ENCODE data around the gene ATP11A.

ATP11A gene

GRCh38 chr13:112689303-112690245, at the start of gene ATP11A:
TSS of gene ATP11A (plus strand) at chr13:112690038. CDS start at chr13:112690417, 379 bp downstream.
- DNase-seq = peak; percentile 73

- DNase-seq = no peak
Measured at GRCh38 chr13:112641456-112642089, 48.3 kb upstream of the ATP11A start.

GRCh38 chr13:112642090-112642460, 47.8 kb upstream of the ATP11A start:
- DNase-seq = no peak

- DNase-seq = no peak
Measured at GRCh38 chr13:112643759-112644459, 45.9 kb upstream of the ATP11A start.

DNA sequence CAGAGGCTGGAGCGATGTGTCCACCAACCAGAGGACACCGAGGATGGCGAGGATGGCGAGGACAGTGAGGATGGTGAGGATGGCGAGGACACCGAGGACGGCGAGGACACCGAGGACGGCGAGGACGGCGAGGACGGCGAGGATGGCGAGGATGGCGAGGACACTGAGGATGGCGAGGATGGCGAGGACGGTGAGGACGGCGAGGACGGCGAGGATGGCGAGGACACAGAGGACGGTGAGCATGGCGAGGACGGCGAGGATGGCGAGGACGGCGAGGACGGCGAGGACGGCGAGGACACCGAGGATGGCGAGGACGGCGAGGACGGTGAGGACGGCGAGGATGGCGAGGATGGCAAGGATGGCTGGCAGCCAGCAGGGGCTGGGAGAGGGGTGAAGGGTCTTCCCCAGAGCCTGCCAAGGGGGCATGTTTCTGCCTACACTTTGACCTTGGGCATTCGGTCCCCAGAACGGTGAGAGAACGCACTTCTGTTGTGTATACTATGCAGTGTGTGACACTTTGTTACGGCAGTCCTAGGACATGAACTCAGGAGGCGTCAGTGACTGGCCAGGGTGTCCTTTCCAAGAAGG, 44.4 kb upstream of the ATP11A start:
- DNase-seq = no peak

DNA sequence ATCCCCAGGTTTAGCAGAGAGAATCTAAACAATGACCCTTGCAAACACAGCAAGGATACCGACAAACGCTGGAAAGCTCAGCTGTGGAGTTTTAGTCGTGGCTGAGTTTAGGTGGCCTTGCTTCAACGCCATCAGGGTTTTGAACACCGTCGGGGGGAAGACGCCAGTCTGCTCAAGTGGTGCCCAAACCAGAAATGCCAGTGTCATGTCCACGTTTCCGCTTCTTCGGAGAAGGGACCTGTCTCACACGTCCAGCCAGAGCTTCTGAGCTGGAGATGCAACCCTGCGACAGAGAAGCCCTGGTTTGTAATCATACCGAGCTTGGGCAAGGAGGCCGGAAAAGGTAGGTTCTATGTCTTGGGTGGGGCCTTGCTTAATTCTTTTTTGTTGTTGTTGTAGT, 42.6 kb upstream of the ATP11A start:
- no peak for DNase-seq

- DNase-seq = no peak
Measured at GRCh38 chr13:112648101-112648500, 41.7 kb upstream of the ATP11A start.

- DNase-seq = no peak
Measured at GRCh38 chr13:112648966-112649690, 40.7 kb upstream of the ATP11A start.

DNA sequence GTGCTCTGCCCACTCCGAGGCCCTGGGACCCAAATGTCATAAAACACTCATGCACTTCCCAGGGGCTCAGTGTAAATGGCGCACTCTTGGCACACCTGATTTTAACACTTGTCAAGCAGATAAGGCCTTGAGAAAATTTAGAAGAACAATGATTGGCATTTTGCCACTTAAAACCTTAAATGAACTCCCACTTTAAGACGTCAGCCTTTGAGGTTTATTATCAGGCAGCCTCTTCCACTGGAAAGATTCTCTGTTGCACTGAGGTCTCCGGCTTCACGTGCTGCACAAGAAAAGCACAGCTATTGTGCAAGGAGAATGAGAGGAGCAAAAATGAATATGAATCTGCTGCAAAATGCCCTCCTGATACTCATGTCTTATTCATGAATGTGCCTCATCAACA, 38.5 kb upstream of the ATP11A start:
- no peak for DNase-seq

GRCh38 chr13:112651750-112652511, 37.9 kb upstream of the ATP11A start:
- no peak for DNase-seq

- no peak for DNase-seq
Measured at GRCh38 chr13:112652512-112653070, 37.2 kb upstream of the ATP11A start.

GRCh38 chr13:112653071-112653470, 36.8 kb upstream of the ATP11A start:
- no peak for DNase-seq

DNA sequence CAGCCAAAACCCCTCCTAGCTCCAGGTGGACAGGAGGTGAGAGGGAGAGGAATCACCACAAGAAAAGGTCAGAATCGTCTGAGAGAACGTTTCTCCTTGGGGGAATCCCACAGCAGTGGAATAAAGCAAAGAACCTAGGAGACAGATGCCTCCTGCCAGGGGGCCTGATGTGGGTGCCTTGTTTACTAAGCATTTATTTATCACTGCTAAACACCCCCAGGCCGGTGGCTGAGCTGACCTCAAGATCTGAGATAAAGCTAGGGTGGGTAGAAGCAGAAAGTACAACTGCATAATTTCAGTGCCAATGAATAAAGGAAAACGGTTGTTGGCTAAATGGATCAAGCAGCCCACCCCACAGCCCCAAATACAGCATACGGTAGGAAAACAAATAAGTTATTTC, 33.9 kb upstream of the ATP11A start:
- no peak for DNase-seq

DNA sequence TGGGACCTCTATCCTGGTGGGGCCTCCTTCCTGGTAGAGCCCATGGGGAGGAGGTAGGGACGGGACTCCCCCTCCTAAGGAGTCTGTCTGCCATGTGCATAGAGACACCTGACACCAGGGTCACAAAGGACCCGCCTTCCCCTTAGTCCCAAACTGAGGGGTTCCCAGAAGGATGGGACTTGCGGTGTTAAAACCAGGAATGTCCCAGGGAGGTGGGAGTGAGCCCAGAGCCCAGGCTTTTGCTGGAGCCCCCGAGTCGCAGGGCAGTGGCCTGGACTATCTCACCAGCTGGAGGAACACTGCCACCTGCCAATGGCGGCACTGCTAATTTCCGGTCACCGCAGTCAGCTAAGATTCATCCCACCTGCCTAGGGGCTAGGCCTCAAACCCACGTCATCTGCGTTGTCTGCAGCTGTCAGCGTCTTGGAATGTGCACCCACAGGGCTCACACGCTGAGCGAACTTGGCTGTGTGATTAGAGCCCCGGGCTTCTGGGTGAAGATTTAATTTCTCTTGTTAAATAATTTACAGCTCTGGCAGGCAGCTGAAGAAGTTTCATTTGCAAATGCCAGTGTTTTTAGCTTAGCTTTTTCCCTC, 31.9 kb upstream of the ATP11A start:
- no peak for DNase-seq

GRCh38 chr13:112658808-112659207, 31.0 kb upstream of the ATP11A start:
- no peak for DNase-seq

- no peak for DNase-seq
Measured at GRCh38 chr13:112661291-112661690, 28.5 kb upstream of the ATP11A start.

DNA sequence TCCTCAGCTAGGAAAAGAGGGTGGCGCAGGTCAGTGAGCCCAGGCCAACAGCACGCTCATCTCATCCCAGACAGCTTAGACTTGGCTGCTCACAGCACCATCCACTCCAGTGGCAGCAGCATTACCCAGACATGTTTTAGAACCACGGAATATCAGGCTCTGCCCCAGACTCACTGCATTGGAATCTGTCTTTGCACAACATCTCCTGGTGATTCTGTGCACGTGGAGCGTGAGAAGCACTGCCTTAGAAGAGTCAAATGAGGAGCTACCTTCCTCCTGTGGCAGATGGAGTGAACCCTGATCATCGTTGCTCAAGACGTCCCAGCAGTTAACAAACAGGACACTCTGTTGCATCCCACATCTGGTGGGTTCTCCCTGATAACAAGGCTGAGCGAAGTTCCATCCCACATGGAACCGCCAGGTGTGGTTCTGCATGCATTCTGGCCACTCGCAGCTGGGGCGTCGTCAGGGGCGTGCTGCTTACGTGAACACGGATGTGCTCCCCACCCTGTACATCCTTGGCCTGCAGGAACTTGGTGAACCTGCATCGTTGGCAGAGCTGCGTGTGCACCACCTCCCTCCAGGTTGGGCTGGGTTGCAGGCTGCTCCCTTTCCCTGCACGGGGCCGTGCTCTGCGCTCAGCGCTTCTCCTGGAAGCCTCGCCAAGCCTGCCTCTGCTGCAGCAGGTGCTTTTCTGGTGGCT, 25.2 kb upstream of the ATP11A start:
- no peak for DNase-seq

GRCh38 chr13:112668924-112669323, 20.9 kb upstream of the ATP11A start:
- no peak for DNase-seq

GRCh38 chr13:112669881-112670499, 19.8 kb upstream of the ATP11A start:
- DNase-seq = no peak

DNA sequence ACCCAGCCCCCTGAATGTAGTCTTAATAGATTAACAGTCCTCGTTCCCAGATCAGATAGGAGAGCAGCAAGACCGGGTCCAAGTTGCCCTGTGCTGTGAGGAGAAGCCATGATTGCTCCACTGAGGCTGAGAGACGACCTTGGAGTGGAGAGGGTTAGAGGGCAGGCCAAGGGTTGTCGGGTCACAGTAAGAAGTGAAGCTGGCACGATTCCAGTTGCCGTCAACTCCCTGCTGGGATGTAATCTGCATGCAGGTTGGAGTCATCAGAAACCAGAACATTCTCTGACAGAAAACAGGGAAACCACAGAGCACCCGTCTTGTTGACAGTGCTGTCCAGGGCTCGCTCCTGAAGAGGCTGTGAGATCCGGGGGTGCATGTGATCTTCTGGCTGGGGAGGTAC, 19.0 kb upstream of the ATP11A start:
- no peak for DNase-seq

All from activated CD8-positive, alpha-beta memory T cell treated with anti-CD3 and anti-CD28 coated beads, Interleukin-2, amount 50 U/mL, for 4 hours (primary cell).